GM18858 (cell line): ENCODE data around the gene FARP1.

Experiments used
- ATAC-seq: cut with Tn5 transposase; IDR thresholded peaks from one replicate; pipeline ENCODE4 v1.9.1; 2021; ENCODE audit not compliant: unreplicated experiment

FARP1 gene

DNA sequence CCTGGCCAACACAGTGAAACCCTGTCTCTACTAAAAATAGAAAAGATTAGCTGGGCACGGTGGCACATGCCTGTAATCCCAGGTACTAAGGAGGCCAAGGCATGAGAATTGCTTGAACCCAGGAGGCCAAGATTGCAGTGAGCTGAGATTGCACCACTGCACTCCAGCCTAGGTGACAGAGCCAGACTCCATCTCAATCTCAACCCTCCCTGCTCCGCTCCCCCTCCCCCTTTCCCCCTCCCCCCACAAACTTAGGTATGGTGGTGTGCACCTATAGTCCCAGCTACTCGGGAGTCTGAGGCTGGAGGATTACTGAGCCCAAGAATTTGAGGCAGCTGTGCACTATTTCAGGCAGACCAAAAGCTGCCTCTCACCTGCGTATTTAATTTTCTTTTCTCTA is 55.8 kb downstream of the FARP1 start:
- ATAC-seq: no peak

DNA sequence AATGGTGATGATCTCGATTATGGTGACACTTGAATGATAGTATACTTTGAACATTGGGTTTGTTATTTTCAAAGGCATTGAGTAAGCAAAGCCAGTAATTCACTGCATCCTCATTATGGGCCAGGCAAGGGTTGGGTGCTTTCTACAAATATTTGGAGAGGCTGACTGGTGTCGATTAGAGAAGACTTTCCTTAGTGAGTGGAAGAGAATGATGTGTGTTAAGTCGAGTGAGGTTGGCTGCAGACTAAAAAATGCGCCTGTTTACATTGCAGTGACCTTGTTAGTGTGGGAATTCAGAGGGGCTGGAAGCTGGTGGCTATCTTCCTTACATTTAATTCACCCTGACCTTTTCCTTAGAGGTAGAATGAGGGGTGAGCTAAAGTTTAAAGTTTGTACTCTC is 56.6 kb downstream of the FARP1 start:
- no peak for ATAC-seq

DNA sequence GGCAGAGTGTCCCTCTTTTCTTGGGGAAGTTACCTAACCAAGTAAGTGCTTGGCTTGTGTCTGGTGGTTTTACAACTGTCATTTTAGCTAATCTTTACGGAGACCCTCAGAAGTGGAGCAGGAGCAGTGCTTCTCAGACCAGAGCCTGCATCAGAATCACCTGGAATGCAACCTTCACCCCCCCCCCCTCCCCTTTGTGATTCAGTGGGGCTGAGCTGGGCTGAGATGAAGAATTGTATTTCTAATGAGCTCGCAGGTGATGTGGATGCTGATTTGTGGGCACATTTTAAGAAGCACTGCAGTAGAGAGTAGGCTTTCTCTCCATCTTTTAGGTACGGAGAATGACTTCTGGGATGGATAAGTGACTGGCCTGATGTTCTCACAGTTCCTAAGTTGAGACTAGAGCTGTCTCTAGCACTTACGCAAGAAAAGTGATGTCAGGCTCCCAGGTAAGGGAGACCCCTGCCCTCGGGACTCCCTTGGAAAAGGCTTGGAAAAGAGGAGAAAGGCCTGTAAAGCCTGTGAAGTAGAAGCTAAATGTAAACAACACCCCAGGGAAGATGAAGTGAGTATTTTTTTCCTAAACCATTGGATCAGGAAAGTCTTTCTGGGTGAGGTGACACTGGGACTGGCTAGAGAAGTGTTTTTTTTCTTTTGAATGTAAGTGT is 57.5 kb downstream of the FARP1 start:
- ATAC-seq: no peak

DNA sequence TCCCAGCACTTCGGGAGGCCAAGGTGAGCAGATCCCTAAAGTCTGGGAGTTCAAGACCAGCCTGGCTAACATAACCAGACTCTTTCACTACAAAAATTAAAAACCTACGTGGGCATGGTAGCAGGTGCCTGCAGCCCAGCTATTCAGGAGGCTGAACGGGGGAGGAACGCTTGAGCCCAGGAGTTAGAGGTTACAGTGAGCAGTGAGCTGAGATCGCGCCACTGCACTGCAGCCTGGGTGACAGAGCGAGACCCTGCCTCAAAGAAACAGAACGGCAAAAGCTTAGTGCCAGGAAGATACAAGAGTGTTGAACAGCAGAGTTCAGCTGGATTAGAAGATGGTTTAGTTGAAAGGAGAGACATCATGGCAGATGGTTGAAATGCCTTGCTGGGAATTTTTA is 58.3 kb downstream of the FARP1 start:
- no peak for ATAC-seq

DNA sequence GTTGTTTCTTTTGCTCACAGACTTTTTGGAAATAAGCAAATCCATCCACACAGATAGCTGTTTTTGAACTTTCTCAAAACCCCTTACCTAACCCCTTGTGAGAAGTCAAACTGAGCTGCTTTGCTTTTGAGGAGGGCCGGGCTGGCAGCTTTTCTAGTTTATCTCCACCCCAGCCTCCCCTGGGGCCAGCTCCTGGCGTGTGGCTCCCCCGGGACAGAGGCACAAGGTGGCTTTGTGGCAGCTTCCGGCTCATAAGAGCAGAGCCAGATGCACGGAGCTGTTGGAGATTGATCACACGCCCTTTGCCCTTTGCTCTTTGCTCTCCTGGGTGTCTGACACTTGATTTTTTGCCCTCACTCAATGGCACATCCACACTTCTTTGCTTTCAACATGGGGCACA is 59.1 kb downstream of the FARP1 start:
- no peak for ATAC-seq

DNA sequence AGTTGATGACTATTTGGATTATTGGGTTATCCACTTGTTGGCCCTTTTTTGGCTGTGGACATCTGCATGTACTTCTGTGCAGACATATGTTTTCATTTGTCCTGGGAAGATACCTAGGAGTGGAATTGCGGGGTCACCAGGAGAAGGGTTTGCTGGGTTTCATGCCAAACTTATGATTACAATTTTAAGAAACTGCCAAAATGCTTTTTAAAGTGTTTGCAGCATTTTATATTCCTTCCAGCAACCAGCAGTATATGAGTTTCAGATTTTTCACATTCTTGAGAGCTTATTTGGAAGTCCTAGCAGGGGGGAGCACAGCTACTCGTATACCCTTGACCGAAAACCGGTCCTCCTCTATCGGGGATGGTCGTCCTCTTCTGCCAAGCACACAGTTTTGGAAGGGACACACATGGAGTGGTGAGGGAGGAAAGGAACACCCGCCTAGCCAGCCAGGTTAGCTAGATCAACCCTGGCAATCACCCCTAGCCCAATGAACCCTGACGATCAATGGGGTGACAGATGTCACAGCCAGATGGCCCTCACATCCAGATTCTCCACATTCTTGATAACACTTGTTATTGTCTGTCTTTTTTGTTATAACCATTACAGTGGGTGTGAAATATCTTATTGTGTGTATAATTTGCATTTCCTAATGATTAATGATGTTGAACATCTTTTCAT is 60.9 kb downstream of the FARP1 start:
- no peak for ATAC-seq

DNA sequence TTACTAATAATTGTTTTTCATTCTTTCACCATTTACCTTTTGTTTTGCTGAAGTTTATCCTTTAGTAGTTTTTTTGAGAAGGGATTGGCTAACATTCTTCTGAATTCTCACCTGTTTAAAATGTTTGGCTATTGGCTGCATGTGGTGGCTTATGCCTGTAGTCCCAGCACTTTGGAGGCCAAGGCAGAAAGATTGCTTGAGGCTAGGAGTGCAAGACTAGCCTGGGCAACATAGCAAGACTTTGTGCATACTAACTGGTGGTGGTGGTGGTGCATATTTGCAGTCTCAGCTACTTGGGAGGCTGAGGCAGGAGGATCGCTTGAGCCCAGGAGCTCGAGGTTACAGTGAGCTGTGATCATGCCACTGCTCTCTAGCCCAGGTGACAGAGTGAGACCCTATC is 61.7 kb downstream of the FARP1 start:
- no peak for ATAC-seq

DNA sequence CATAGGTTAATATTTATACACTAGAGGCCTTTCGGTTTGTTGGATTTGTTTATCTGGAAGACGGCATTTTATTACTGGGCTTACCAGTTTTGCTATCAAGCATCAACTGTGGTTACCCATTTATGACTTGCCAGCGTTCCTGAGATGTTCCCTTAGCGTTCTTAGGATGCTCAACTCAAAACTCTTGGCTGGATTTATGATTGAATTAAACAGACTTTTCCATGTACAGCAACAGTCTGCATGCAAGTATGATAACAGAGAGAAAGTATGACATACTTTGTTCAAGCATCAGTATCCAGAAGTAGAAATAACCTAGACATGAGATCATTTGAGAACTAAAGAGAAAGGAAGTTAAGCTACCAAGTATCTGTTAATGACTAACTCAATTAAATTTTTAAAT is 64.1 kb downstream of the FARP1 start:
- ATAC-seq: no peak

DNA sequence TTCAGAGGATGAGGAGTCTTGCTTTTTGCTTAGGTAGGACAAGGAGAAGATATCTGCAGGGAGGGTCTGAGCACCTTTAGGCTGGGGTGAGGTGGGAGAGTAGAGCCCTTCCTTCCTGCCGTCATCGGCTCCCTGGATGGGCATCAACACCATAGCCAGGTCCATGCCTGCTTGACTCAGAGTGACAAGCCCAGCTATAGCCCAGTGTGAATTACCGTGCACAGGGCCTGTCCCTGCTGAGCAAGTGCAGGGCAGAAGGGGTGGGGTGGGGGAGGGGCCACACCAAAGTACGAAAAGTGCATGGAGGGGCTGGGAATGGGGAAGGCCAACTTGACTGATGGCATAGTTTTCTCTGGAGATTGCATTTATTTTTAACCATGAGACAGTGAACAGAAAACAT is 64.5 kb downstream of the FARP1 start:
- ATAC-seq: no peak

DNA sequence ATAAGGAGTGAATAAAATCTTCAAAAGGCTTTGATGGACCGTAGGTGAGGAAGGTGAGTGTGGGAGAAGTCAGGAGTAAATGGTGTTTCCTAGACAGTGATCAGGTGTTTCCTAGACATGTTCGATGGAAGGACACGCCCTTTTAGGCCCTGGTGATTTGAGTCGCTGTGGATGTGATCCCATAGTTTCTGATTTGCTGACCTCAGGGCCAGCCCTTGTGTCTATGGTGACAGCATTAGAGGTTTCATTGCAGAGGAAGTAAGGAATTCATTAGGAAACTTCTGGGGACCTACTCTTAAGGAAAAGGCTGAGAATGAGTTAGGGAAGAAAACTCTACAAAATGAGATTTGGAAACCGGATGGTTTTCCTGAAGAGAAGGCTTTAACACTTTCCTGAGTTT is 65.7 kb downstream of the FARP1 start:
- ATAC-seq: no peak

DNA sequence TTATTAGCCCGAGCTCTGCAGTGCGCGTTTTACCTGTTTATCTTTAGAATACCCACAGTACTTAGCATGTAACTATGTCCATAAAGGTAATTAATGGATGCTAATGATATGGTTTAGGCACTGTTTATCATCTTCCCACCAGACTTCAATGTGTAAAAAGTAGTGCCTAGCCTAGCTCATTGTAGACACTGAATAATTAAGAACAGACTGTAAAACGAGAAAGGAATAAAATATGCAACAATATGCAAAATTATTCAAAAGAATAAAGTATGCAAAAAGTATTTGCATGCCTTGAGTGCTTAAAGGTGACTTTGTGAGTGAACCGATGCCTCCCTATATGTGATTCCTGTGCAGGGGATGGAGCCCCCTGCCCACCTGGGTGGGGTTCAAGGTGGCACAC is 69.9 kb downstream of the FARP1 start:
- no peak for ATAC-seq

DNA sequence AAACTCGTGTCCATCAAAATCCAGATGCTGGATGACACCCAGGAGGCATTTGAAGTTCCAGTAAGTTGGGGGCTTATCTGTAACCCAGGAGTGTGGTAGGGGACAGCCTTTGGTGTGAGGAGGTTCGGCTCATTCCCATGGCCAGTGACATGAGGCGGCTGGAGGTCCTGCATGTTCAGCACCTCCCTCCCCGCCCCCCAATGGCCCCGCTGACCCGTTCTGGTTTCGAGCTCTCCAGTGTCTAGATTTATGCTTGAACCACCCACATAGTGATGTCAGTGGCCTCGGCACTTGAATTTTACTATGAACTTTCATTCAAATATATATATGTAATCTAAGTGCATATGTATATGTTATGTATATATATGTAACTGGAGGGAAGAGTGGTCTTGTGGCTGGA is 70.5 kb downstream of the FARP1 start:
- ATAC-seq: no peak

DNA sequence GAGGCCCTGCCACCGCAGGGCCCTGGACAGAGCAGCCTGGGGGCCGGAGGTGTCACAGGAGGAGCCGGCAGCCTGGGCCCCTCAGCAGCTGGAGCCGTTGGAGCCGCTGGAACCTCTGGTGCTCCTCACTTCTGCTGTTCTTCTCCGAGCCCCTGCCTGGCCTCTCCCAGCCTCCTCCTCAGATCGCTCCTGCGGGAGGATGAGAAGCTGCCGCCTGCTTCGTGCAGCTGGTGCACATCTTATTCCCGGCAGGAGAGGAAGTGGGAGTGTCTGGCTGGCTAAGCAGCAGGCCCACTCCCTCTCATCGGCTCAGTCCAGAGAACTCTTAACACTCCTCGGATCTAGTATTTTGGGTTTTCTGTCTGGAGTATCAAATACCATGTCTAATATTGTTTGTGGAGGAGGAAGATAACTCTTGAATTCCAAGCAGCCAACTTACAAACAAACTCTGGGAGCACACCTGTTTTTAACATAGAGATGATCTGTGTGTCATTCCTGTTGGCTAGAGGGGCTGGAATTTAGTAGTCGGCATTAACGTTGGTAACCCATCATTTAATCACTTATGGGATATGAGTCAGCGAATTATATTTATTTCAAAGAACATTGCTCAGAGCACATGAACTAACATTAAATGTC is 71.2 kb downstream of the FARP1 start:
- ATAC-seq: no peak

DNA sequence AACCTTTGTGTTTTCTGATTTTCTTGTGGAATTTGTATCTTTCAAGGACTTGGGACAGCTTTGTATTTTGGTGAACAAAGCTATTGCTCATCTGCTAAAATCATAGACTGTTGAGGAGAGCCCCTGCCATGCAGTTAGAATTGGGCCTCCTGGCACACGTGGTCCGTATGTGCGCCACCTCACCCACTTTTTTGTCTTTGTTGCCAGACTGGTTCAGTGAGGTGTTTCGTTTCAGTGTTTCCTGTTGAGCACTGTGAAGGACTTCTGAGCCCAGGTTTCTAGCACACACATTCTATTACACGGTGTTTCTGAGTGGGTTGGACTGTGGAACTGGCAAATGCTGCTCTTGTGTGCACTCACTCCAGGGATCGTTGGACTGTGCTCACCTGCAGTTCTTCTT is 71.8 kb downstream of the FARP1 start:
- no peak for ATAC-seq

DNA sequence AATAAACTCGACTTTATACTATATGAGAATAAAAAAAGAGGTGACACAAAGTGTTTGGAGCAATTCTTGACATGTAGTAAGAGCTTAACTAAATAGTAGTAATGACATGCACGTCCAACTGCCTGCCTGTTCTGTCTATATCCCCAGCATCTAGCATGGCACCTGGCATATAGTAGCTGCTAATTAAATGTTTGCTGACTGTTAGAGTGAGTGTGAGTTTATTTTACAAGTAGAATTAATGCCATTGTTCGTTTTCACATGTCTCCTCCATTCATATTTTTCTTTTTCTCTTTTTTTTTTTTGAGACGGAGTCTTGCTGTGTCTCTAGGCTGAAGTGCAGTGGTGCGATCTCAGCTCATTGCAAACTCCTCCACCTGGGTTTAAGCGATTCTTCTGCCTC is 72.6 kb downstream of the FARP1 start:
- no peak for ATAC-seq

DNA sequence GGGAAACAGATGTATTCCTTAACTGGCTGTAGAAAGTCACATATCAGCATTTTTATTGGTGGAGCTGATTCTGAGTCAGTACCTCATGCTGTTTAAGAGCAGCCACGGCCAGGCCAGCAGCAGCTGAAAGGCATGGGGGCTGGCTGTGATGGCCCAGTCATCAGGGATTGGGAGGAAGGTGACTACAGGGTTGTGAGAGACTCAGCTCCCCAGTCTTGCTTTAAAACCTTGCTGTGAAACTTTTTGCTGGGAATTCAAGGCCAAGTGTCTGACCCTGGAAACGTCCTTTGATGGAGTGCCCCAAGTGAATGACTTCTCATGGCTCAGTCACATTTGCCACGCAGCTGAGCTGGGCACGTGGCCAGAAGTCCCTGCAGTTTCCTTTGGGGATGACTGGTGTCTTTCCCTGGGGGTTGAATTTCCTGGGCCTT is 73.3 kb downstream of the FARP1 start:
- no peak for ATAC-seq

DNA sequence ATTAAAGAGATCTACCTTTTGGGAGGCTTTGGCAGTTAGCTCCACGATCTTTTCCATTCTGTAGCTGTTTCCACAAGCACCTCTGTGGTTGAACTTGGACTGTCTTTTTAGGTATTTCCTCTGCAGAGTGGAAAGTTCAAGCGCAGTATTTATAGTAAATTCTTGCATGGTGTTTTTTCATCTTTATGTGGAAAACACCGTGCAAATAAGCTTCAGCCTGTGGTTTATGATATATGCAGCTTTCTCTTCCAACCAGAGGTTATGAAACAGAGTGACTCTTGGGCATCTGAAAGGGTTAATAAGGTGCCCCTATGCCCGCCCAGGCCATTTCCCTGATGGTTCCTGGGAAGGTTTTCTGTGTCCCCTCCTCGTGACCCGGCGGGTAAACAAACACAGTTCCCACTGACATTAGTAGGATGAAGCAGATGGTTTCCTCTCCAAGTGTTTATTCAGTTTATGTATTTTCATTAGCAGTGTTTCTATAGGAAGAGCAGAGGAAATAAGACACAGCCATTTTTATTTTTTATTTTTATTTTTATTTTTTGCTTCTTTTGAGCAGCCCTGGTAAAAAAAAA is 73.9 kb downstream of the FARP1 start:
- ATAC-seq: no peak

DNA sequence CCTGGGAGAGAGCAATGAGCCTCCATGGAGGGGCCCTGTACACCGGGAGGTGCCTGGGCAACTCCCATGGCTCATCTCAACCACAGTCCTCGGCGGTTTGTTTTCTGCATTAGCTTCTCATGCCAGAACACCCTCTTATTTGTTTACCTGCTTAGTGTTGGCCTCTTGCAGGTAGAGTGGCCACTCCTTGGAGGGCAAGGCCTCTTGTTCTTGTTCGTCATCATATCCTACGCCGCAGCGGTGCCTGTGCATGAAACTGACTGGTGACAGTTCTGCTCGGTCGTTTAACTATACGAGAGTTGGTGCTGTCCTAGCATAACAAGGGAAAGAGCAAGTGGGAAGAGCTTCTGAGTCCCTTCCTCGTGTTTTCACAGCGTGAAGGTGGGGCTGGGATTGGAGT is 74.7 kb downstream of the FARP1 start:
- no peak for ATAC-seq

DNA sequence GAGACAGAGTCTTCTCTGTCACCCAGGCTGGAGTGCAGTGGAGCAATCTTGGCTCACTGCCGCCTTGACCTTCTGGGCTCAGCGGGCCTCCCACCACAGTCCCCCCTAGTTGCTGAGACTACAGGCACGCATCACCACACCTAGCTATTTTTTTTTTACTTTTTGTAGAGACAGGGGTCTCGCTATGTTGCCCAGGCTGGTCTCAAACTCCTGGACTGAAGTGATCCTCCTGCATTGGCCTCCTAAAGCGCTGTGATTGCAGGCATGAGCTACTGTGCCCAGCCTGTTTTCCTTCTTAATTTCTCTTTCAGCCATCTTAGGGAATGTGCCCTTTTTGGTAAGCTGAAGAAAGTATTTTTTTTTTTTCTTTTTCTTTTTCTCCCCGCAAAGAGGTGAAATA is 76.8 kb downstream of the FARP1 start:
- ATAC-seq: no peak

DNA sequence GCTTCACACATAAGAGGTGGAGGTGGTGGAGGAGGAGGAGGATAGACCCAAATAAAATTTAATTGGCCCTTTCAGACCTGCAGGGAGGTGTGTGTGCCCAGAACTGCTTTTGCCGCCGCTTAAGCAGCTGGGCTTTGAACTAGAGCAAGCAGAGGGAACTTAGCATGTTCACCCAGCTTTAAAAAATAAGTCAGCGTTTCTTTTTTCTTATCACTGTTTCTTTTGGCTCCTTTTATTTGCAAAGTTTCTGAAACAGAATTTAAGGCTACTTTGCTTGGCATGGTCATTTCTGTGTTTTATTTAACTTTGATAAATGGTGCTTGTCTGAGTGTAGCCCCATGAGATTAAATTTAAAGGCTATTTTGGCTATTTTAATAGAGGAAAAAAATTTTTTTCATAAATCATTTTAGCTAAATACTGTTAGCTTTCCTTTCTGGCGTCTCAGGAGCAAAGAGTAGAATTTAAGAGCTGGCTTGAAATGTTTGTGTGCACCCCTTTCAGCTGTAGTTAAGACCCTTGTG is 77.4 kb downstream of the FARP1 start:
- ATAC-seq: no peak

DNA sequence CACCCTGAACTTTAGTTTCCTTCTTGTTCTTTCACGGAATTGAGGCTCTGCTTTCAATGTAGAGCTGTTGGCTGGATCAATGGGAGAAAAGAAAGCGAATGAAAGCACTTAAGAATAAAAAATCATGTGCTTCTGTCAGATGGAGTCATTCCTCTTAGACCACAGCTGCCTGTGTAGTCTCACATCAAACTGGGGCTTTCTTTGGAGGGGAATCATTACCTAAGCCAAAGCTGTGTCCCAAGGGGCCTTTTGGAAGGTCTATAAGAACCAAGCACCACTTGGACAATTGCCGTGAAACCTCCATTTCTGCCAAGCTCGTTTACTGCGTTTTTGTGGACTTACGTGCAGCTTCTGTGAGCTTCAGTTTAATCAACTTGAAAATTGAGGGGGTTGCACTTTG is 78.3 kb downstream of the FARP1 start:
- no peak for ATAC-seq

DNA sequence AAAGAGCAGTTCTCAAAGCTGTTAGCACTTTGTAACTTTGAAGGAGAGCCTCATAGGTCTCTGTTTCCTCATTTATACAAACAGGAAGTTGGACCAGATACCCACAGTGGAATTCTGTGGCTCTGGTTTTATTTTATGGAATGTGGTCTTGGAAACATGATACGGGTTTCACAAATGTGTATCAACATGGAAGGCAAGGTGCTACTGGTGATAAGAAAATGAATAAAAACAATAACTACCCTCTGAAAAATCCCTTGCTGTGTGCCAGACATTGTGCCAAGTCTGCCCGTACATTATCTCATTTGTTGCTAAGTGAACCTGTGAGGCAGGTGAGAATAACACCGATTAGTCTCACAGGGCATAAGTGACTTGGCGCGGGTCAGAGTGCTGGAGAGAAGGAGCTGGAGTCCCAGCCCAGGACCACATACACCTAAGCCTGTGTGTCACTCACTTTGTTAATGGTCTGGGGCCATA is 79.2 kb downstream of the FARP1 start:
- ATAC-seq: no peak
